K562 (cell line): ENCODE measurements around the gene DDAH2. TPM values are rescaled to one million over a fixed set of nuclear protein-coding genes. Genes with fewer than 3 reads are reported as not detected.

ENCODE experiments used
- ATF7 ChIP-seq: fragments of 450-650 bp; IDR thresholded peaks from 2 replicates; pipeline ENCODE4 v1.7.1; 2014; ENCODE audit warnings: mild to moderate bottlenecking, moderate library complexity
- BRD9 ChIP-seq: fragments of 450-650 bp; IDR thresholded peaks from 2 replicates; pipeline ENCODE4 v1.6.1; 2018; ENCODE audit warnings: low read depth; ENCODE audit not compliant: partially characterized antibody
- CTCF ChIP-seq, 3 experiments: IDR thresholded peaks in 2 of 3; conservative IDR thresholded peaks in 1 of 3; 2 replicates each; pipeline ENCODE4 v1.5.1; 2011 to 2012; ENCODE audit warnings: low read length in 3 of 3, mild to moderate bottlenecking in 3 of 3, control low read depth in 2 of 3, improper control_type of control experiment in 1 of 3, inconsistent platforms in 1 of 3, low read depth in 1 of 3, mixed read lengths in 1 of 3, moderate library complexity in 1 of 3; ENCODE audit not compliant: insufficient read depth in 2 of 3
- CXXC5 ChIP-seq: fragments of 250-450 bp; sonication (Bioruptor Pico); IDR thresholded peaks from 2 replicates; pipeline ENCODE4 v1.8.0; 2022; ENCODE audit warnings: inconsistent platforms, mild to moderate bottlenecking, moderate library complexity
- E2F8 ChIP-seq: fragments of 450-650 bp; IDR thresholded peaks from 2 replicates; pipeline ENCODE4 v1.7.1; 2018; ENCODE audit warnings: mild to moderate bottlenecking, low read depth; ENCODE audit not compliant: partially characterized antibody
- GABPA ChIP-seq: fragments of 200-800 bp; sonication (Bioruptor generic); conservative IDR thresholded peaks from 2 replicates; pipeline ENCODE4 v1.6.1; 2016; ENCODE audit warnings: low read depth, missing genetic modification characterization, missing compliant biosample characterization
- HDAC8 ChIP-seq: fragments of 450-650 bp; IDR thresholded peaks from 2 replicates; pipeline ENCODE4 v1.6.1; 2016; ENCODE audit warnings: mild to moderate bottlenecking, missing genetic modification characterization, moderate library complexity, missing compliant biosample characterization
- HMGN3 ChIP-seq: IDR thresholded peaks from 2 replicates; pipeline ENCODE4 v1.6.1; 2011; ENCODE audit warnings: borderline replicate concordance, low read depth, mild to moderate bottlenecking, mixed read lengths, low read length; ENCODE audit not compliant: insufficient read length; ENCODE audit errors: extremely low read depth
- NFE2 ChIP-seq: IDR thresholded peaks from 2 replicates; pipeline ENCODE4 v1.6.1; 2014; ENCODE audit warnings: antibody characterized with exemption, low read depth
- NUFIP1 ChIP-seq: fragments of 450-650 bp; IDR thresholded peaks from 2 replicates; pipeline ENCODE4 v1.6.1; 2018; ENCODE audit not compliant: partially characterized antibody
- PHB ChIP-seq: fragments of 250-450 bp; sonication (Bioruptor Pico); IDR thresholded peaks from 2 replicates; pipeline ENCODE4 v1.5.0; 2021
- PRMT5 ChIP-seq: sonication (generic); formaldehyde crosslinking; IDR thresholded peaks from 2 replicates; pipeline ENCODE4 v1.5.0; 2020; ENCODE audit warnings: missing genetic modification reagents
- PRPF4 ChIP-seq: fragments of 200-400 bp; formaldehyde crosslinking; IDR thresholded peaks from one replicate; pipeline ENCODE4 v1.6.1; 2017; ENCODE audit warnings: low read length, low read depth, mild to moderate bottlenecking; ENCODE audit not compliant: insufficient read depth, poor library complexity, severe bottlenecking
- SIRT6 ChIP-seq: IDR thresholded peaks from one replicate; pipeline ENCODE4 v1.6.1; 2012; ENCODE audit warnings: low read depth, mild to moderate bottlenecking, control low read depth, inconsistent platforms, low read length, moderate library complexity
- TEAD1 ChIP-seq, 2 experiments: fragments of 450-650 bp in 1 of 2; sonication (generic) in 1 of 2; formaldehyde crosslinking; IDR thresholded peaks; 2 replicates each; pipeline versions ENCODE4 v1.4.0 to v1.8.0; 2020 to 2022; ENCODE audit warnings: mild to moderate bottlenecking in 2 of 2, missing genetic modification reagents in 1 of 2
- ZBTB33 ChIP-seq: sonication (generic); formaldehyde crosslinking; IDR thresholded peaks from 2 replicates; pipeline ENCODE4 v1.8.1; 2023; ENCODE audit warnings: mild to moderate bottlenecking, missing genetic modification reagents
- polyA plus RNA-seq, 8 experiments: library from polyadenylated mRNA; depleted of rRNA in 4 of 8; stranded (reverse) in 5 of 8; unstranded in 3 of 8; fragments of >200 nt; fragmentation: Nextera tagmentation in 2 of 8; fragmentation: Illumina TruSeq in 1 of 8; extraction: Ambion mirVana in 2 of 8; extraction: Trizol in 1 of 8; gene quantifications; 2 replicates each; pipeline versions ENCODE4 v1.2.1 to v1.2.3, GENCODE V29; 2011 to 2014; ENCODE audit warnings: inconsistent platforms in 1 of 8, missing spikeins in 1 of 8
- total RNA-seq, 7 experiments: library from RNA; depleted of rRNA in 6 of 7; stranded (reverse); fragments of >200 nt in 6 of 7; fragmentation: Illumina TruSeq in 2 of 7; extraction: Trizol in 2 of 7; gene quantifications; 2 replicates each; pipeline versions ENCODE4 v1.2.1 to v1.2.3, GENCODE V29; 2011 to 2021; ENCODE audit warnings: low replicate concordance in 1 of 7

The DDAH2 gene
- total and polyA plus RNA-seq, 9 of the 15 experiments (the other 6 are each of a cell fraction or from before 2014, with no cell fraction given) = 1.8 to 45.4 (median 21.4) TPM

GRCh38 chr6:31769684-31770371, 40.7 kb upstream of the DDAH2 start (continued):
- TF ChIP-seq E2F8 = peak; percentile 59
- peak; percentile 81 for TF ChIP-seq BRD9
- peak; percentile 67 for TF ChIP-seq ATF7
- TF ChIP-seq NUFIP1 = peak; percentile 54
- TF ChIP-seq ZBTB33 (CRISPR knock-in tag) = peak; percentile 92
- no peak for TF ChIP-seq PRMT5 (CRISPR knock-in tag)
- TF ChIP-seq NFE2 = 0 out of 2 replicates have a peak, but pooled peaks have one; percentile 12
- TF ChIP-seq TEAD1 (CRISPR knock-in tag; IDR thresholded peaks at IDR 0.05) = peak; percentile 57 to 64; a peak in 3 of 4 replicates
- 0 out of 2 replicates have a peak, but pooled peaks have one; percentile 19 for TF ChIP-seq PHB (CRISPR knock-in tag)
- TF ChIP-seq PRPF4 = no peak
- peak; percentile 98 to 100 (median 99) for TF ChIP-seq CTCF (IDR thresholded peaks at IDR 0.05 in 2 of 3, conservative IDR thresholded peaks at IDR 0.05 in 1 of 3; ENCODE audit: insufficient read depth in 2 of 3, low read depth in 1 of 3, low read length in 3 of 3)
- no peak for TF ChIP-seq SIRT6
- TF ChIP-seq HMGN3 = peak; percentile 27
- peak; percentile 50 for TF ChIP-seq CXXC5 (CRISPR knock-in tag)
- TF ChIP-seq HDAC8 = no peak
- TF ChIP-seq GABPA = no peak
